Skin of body (tissue), 2 donors: Measurements from ENCODE around the gene ZNF213. TPM values are rescaled to one million over a fixed set of nuclear protein-coding genes. Genes with fewer than 3 reads are reported as not detected.
A peak's percentile ranks its signal among the peaks of the same experiment; 100 is the strongest.
"Not testable (repeated sequence)": the region's sequence is repeated elsewhere in the genome, so short reads cannot be mapped to it uniquely, and the experiment has no call there.

Experiments used
- DNase-seq: peaks from one replicate; lab custom pipeline; 2025; lab: John Stamatoyannopoulos, UW
- total RNA-seq: library from RNA; depleted of rRNA; stranded (reverse); fragments of >200 nt; gene quantifications from one replicate; pipeline ENCODE4 v1.2.3, GENCODE V29; 2014

The ZNF213 gene
- total RNA-seq, 1 donor from 2014 or later: 4.0 TPM

DNA sequence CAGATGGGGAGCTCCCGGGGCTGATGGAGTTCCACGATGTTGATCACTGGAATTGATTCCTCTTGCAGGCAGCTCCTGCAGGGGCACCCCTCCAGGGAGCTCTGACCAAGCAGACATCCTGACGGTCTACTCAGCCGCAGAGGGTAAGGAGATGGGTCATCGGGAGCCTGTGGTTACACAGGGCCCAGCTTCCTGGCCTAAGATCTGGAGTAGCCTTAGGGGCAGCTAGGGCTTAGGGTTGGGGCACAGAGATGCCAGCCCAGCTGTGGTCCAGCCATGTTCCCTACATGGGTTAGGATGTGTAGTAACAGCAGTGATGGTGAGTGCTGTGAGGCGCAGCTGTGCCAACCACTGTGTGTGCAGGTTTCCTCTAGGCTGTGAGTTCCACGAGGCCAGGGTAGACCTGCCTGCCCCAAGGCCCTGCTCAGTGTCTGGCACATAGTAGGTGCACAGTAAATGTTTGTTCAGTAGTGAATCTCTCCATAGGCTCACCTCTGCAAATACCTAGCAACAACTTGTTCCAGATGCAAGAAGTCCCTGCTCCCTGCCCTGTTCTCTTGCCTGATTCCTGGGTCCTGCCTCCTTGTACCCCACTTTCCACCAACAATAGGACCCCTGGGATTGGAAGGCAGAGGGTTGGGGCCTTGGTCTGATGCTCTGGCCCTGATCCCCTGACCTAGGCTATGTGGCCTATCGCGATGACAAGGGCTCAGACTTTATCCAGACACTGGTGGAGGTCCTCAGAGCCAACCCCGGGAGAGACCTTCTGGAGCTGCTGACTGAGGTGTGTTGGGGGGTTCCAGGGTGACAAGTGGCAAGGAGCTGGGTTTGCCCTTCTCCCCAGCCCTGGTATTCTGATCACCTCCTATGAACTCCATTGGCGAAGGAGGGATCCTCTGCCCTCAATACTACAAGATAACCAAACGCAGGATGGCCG, 13.7 kb downstream of the ZNF213 start:
- DNase-seq: no peak

DNA sequence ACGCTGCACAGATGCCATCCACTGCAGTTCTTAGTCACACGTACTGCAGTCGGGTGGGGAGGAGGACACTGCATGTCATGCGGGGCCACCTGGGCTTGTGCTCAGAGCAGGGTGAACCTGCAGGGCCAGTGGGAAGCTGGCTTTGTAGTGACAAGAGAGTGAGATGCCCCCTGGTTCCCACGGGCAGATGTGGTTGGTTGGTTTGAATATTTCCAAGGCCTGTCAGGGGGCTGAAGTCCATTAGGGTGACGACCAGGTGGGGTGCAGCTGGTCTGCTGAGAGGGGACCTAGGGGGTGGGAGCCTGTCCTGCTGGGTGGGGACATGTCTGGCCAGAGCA, 14.3 kb downstream of the ZNF213 start:
- DNase-seq: no peak

DNA sequence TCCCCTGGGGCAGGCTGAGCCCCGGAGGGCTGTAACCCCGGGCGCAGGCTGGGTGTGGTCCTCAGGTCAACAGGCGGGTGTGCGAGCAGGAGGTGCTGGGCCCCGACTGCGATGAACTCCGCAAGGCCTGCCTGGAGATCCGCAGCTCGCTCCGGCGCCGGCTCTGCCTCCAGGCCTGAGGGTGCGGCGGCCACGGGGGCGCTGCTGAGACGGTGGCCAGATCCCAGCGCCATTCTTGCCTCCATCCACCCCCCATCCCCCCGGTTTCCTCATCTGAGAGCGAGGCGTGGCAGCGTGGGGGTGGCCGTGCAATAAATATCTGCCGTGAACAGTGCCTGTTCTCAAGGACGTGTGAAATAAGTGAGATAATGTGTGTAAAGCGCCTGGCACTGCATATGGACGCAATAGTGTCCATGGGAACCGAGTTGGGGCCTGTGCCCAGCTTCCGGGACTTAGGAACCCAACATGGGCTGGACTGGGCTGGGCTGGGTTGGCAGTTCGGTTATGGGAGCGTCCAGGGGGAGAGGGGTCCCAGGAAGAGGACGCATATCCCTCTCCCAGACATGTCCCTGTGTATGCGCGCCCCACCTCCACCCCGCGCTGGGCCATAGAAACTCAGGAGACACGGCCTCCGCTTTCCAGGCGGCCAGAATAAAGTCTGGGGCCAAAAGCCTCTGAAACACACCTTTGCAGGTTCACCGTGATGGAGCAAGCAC, 15.0 kb downstream of the ZNF213 start:
- DNase-seq: peak; percentile 57

DNA sequence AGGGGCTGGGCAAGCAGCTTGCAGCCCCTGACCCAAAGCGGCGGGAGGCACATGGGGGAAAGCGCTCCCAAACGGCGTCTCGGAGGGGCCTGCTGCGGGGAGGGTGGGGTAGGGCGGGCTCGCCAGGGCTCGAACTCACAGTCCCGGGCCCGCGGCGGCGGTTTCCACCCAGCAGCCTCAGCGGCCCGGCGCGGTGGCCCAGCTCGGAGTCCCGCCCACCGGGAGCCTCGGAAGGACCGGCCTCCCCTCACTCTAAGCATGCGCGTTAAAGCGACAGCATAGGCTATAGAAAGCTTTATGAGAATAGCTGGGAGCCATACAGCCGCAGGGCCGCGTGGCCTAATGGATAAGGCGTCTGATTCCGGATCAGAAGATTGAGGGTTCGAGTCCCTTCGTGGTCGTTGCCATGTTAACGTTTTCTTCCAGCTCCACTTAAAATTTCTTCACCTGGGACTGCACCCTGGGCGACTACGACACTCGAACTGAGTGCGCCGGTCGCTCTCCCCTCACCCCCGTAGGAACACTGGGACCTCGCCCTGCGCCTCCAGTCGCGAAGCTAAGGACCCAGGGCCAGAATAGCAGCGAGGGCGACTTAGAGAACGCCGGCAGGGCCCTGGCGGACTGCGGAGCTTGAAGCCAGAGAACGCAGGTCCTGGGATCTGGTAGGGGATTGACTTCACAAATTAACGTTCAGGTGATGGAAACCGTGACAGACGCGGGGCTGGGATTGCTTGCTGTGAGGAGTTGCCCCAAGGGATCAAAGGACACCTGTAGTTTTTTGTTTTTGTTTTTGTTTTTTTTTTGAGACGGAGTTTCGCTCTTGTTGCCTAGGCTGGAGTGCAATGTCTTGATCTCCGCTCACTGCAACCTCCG, 15.8 kb downstream of the ZNF213 start:
- DNase-seq: peak; percentile 94

DNA sequence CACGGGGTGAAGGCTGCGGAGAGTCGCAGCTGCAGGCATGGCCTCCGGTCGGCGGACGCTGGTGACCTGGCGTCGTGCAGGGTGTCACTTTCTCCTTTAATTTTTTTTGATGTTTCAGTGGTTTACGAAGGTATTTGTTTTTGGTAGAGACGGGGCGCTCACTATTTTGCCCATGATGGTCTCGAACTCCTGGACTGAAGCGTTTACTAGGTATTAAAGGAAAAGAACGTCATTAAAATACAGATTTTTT, 17.1 kb downstream of the ZNF213 start:
- no peak for DNase-seq

DNA sequence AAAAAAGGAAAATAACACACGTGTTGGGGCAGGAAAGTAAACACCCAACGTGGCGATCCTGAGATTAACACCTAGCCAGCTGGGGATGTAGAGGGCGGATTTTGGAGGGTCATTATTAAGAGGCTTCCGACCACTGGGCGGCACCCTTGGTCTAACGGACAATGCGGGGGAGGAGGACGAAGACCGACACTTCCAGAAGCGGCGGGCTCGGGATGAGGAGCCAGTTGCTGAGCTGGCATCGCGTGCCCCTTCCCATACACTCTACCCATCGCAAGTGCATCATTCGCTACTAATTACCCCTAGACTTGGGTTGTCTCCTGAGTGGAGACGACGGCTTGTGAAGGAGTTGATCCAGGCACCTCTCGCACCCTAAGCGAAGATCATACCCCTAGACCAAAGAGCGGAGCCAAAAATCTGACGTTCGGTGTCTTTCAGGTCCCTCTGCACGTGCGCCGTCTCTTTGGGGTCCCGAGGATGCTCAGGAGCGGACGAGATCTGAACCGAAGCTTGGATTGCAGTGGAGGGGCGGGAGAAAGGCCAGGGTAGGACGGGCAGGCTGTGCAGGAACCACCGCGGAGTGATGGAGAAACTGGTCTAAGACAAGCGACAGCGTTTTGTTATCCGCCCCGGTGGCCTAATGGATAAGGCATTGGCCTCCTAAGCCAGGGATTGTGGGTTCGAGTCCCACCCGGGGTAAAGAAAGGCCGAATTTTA, 17.6 kb downstream of the ZNF213 start:
- DNase-seq: peak; percentile 79

DNA sequence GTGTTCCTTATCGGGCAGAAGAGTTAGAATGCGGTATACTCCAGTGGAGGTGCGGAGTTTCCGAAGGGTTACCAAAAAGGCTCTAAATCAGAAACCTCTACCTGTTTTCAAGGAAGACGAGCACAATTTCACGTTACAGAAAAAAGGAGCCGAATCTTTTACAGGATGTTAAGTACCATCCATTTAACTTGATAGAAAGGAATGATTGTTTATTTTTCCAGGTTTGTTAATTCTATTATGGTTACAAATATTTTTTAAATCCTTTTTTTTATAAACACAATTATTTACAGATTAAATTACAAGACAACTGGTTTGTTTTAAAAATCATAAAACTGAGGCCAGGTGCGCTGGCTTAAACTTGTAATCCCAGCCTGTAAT, 18.2 kb downstream of the ZNF213 start:
- DNase-seq: no peak

DNA sequence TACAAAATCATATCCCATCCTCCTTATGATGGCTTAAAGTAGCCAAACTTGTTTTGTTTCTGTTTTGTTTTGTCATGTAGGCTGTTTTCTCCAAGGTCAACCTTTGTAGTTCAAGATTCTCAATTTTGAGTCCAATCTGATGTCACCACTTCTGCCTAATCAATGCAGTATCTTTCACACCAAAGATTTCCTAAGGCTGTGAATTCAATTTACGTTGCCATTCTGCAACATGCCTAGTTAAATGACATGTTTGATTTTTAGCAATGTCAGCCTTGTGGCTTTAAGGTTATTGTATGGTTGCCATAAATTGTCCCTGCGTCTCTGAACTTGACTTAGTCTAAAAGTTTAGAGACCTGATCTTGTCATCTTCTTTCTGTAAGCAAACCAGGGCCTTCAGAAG, 20.4 kb downstream of the ZNF213 start:
- no peak for DNase-seq

DNA sequence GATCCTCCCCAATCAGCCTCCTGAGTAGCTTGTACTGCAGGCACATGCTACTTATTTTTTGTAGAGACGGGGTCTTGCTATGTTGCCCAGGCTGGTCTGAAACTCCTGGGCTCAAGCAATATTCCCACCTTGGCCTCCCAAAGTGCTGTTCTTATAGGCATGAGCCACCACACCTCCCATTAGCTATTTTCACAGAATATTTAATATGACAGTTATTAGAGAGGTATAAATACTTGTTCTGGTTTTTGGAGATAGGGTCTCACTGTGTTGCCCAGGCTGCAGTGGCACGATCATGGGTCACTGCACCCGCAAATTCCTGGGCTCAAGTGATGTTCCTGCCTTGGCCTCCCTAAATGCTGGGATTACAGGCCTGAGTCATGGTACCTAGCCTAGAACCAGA, 21.1 kb downstream of the ZNF213 start:
- no peak for DNase-seq

DNA sequence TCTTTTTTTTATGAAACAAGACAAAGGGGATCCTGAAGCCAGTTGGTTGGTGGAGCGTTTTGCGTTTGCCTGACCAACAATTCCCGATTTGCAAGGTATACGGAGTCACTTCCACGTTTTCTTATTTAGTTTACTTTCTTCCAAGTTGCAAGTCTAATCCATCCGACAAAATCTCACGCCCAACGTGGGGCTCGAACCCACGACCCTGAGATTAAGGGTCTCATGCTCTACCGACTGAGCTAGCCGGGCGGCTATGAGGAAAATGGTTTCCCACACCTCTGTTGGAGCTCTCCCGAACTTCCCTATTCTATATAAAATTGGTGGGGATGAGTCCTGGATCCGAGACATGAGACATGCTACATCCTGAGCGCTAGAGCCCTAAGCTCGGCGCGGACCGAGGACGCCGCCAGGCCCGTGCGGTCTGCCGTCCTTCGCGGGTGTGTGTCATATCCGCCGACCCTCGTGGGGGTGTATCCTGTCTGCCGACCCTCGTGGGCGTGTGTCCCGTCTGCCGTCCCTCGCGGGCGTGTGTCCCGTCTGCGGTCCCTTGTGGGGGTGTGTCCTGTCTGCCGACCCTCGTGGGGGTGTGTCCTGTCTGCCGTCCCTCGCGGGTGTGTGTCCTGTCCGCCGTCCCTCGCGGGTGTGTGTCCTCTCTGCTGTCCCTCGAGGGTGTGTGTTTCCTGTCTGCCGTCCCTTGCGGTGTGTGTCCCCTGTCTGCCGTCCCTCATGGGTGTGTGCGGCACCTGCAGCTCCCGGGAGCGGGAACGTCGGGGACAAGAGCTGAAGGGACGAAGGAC, 22.6 kb downstream of the ZNF213 start:
- peak; percentile 83 for DNase-seq

DNA sequence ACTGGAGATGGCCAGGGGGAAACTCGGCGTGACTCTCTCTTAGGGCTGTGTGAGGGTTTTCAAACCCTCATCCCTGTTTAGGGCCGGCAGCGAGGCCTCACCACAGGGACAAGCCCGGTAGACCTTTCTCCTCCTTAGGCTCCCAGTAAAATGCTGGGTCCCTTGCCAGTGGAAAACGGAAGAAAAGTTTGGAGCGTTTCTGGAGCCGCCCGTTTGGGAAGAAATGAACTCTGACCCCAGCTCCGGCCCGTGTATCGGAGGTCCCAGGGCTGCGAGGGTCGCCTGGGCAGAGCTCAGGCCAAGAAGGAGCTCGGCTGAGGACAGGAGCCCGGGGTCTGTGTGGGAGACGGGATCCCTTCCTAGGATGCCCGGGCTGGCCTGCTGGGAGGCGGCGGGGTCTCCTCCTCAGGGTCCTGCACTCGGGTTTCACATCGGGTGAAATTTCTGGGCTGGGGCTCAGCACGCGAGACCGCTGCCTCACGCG, 23.2 kb downstream of the ZNF213 start:
- DNase-seq: no peak

DNA sequence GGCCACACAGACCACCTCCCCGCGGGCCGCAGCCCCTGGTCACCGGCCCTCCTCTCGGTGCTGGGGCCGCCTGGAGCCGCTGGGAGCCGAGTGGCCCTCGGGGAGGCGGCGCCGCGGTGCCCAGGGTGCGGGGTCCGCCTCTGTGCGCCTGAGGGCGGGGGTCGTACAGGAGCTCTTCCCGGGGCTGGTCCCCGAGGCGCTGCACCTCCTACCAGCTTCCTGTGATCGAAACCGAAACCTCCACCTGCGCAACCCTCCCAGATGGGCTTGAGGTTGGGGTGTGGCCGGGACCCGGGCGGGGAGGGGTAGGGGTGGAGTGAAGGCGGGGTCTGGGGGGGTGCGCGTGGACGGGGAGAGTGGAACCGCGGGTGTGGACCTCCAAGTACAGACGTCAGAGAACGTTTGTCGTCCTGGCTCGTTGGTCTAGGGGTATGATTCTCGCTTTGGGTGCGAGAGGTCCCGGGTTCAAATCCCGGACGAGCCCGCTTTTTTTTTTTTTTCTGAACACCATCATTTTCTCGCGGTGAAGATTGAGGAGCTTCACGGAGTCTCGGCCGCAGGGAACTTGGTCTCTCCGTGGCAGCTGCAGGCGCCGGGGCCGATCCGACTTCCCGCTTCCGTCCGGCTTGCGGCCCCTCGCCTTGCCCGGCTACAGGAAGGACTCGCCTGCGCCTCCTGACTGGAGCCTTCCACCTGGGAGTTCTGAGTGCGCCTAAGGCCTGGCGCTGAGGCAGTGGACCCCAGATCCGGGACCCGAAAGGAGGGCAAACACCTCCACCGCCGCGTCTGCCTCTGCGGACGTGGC, 23.9 kb downstream of the ZNF213 start:
- peak; percentile 45 for DNase-seq

DNA sequence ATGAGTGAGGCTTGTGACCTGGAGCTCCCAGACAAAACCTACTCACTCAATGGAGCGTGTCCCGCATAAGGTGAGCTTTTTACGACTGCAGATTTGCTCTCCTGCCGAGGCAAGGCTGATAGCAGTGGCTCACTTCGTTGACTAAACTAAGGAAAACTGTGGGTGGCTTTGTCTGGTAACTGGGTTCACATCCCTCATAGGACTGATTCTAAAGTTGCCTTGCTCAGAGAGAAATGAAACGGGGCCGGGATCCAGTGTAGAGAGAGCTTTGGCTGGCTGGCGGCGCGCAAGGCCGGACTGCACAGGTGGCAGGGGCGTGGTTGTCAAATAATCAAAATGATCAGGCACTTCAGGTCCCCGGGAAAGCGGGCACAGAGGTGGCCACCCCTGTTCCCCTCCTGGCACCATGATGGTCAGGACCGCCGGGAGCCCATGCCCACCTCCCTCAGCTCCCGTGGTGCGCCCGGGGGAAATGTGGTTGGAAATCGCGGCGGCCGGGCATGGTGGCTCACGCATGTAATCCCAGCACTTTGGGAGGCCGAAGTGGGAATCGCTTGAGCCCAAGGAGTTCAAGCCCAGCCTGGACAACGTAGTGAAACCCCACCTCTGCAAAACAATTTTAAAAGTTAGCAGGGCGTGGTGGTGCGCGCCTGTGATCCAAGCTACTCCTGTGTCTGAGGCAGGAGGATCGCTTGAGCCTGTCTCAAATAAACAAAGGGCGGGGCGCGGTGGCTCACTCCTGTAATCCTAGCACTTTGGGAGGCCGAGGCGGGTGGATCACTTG, 26.6 kb downstream of the ZNF213 start:
- DNase-seq: no peak

DNA sequence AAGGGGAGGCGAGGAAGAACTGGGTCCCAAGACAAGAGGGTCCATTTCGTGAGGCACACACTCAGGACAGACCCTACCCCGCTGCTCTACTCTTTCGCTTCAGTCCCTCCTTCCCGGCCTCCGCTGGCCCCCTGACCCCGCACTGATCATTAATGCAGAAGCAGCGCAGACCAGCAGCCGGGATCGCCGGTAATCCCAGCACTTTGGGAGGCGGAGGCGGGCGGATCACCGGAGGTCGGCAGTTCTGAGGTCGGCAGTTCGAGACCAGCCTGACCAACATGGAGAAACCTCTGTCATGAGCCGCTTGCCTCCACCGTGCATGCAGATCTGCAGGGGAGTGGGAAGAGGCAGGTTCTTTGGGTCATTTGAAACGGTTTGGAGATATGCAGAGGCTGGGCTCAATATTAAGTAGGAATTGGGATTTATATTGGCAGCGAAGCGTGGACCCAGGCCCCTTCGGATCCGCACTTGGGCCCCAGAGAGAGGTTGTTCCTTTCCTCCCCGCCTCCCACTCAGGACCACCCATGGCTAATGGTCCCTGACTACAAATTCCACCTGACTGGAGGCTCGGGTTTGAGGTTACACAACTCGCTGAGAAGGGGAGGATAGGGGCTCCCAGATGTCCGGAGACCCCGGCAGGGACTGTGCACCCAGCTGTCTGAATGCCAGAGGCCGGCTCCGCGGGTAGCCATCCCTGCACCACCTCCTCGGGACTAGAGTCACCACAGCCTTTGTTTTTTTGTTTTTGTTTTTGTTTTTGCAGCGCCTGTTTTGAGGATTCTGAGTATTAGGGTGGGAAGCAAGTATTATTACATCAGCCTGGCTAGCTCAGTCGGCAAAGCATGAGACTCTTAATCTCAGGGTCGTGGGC, 29.5 kb downstream of the ZNF213 start:
- DNase-seq: no peak

DNA sequence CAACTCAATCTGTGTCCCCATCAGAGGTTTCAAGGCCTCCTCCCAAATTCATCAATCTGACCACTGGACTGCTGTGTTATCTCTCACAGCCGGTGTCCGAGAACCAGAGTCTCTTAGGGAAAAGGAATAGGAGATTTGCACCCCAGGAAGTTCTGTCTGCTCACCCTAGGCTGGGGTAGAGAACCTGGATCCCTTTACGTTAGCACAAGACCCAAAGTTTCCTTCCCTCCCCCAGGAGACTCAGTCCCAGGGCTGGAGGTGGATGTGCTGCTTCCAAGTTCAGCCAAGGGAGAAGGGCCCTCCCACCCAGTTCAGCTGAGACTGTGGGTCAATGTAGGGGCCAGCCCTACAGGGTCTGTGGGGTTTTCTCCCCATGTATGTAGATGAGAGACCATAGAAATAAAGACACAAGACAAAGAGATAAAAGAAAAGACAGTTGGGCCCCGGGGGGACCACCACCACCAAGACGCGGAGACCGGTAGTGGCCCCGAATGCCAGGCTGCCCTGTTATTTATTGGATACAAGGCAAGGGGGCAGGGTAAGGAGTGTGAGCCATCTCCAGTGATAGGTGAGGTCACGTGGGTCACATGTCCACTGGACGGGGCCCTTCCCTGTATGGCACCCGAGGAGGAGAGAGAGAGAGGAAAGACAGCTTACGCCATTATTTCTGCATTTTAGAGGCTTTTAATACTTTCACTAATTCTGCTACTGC, 30.4 kb downstream of the ZNF213 start:
- DNase-seq: no peak

DNA sequence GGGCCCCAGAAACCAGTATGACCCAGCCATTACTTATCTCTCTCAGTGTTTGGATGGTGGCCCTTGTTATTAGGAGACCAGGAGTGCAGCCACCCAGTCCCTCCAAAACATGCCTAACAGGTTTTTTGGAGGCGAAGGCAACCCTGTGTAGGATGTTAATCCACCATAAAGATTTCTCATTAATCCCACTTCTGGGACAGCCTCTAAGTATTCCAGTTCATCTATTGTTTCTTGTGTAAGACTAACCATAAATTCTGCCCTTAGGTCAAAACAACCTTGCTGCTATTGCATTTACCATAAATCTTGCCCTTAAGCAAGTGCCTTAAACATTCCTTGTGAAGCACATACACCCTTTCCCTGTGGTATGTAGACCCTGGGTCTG, 31.7 kb downstream of the ZNF213 start:
- no peak for DNase-seq

DNA sequence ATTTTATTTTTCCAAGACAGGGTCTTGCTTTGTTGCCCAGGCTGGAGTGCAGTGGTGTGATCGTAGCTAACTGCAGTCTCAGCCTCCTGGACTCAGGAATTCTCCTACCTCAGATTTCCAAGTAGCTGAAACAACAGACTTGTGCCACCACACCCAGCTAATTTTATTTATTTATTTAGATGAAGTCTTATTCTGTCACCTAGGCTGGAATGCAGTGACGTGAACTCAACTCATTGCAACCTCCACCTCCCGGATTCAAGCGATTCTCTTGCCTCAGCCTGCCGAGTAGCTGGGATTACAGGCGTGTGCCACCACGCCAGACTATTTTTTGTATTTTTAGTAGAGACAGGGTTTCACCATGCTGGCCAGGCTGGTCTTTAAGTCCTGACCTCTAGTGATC, 33.9 kb downstream of the ZNF213 start:
- not testable (repeated sequence) for DNase-seq
